HG03469 (cell line): ENCODE measurements around the gene AGTRAP.

ENCODE experiments used
- ATAC-seq: cut with Tn5 transposase; IDR thresholded peaks from one replicate; pipeline ENCODE4 v1.9.1; 2021; ENCODE audit warnings: mild to moderate bottlenecking, moderate library complexity, moderate number of reproducible peaks; ENCODE audit not compliant: unreplicated experiment

The AGTRAP gene

DNA sequence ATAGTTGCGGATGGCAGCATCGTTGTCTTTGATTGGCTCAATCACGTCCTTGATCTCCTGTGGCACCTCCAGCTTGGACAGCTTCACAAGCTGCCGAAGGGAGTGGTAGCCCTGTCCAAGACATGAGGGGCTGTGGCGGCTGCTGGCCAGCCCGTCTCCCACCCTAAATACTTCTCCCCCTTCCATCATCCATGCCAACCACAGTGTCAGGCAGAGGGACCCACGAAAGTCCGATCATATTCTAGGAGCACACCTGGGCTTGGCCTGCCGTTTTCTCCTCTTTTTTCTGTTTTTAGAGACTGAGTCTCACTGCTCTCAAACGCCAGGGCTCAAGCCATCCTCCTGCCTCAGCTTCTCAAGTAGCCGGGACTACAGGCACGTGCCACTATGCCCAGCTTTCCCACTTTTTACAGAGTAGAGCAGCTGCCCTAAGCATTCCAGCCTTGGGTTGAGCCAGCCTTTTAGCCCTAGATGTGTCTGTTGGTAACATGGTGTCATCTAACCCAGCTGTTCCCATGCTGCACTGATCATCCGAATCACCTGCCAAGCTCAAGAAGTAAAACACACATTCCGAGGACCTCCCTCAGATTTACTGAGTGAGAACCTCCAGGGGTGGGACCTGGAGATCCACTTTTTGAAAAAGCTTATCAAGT, 59.4 kb downstream of the AGTRAP start:
- no peak for ATAC-seq

DNA sequence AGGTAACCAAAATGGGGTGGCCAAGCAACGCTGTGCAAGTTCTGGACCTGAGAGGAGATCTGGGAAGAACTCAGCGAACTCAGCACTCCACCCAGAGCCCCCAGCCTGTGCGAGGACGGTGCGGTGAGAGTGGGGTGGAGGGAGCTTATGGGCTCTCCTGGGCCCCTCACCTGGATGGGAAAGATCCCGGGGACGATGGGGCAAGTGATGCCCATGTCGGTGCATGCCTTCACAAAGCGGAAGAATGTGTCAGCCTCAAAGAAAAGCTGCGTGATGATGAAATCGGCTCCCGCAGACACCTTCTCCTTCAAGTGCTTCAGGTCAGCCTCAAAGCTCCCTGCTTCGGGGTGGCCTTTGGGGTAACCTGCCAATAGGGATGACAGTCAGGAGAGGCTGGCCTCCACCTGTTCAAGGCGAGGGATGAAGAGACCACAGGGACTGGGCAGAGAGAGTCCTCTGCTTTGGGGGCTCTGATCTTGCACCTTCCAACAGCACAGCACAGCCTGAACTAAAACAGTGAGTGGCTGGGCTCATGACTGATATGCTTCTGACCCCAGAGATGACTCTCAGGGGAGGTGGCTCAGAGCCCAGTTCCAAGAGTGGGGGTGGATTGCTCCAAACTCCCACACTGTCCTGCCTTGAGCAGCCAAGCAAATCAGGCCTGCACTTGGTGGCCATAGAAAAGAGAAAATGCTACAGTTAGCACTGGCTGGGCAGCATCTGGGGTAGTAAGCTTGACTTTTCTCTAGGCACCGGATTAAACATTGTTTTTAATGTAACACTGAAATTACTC, 60.3 kb downstream of the AGTRAP start:
- no peak for ATAC-seq

DNA sequence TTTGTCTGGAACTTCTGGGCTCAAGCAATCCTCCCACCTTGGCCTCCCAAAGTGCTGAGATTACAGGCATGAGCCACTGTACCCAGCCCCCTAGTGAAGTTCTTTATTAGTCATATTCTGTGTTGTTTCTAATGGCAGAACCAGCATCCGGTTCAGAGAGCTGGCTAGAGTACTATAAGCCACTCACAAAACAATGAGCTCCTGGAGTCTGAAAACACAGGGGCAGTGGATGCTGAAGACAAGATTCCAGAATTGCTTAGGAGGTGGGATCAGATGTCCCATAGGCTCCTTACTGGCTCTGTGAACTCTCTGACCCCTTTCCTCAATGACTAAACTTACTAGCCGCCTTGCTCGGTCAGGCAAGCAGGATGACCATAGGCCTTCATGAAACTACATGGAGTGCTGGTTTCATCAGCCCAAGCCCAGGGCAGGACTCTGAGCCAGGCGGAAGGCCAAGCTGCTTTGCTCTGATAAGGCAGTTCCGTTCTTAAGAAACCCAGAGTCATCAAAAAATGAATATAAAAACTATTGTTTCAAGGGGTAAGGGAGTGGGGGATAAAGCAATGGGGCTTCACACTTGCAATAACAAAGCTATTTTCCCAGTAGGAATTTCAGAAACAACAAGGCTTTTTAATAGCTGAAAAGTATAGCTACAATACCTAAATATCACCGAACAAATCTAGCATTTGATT, 61.7 kb downstream of the AGTRAP start:
- no peak for ATAC-seq

DNA sequence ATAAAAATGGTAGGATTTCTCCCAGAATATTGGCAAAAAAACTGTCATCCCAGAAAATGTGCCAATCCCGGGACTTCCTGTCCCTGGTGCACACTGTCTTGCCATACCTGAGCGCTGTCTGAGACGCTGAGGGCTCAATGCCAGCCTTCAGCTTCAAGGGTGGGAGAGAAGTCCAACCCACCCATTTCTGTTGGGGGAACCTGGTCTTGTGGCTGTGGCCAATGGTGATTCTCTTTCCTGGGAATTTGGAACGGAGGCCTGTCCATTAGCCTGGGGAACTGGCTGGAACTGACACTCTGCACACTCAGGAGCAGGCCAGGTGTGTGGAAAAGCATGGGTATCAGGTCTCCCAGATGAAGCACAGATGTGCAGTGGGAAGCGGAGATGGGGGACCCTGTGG, 63.2 kb downstream of the AGTRAP start:
- ATAC-seq: no peak

DNA sequence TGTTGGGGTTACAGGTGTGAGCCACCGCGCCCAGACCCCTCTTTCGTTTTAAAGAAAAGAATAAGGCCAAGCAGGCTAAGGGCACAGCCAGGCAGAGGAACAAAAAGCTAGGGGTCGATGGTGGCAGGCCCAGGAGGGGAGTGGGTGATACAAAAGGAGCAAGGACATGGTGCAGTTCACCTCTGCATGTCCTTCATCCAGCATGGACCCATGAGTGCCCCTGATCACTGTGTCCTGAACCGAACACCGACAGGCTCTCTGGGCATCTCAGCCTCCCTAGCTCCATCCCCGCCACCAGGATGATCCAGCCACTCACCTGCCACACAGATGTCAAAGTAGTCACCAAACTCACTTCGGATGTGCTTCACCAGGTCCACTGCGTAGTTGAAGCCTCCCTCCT, 64.0 kb downstream of the AGTRAP start:
- no peak for ATAC-seq

DNA sequence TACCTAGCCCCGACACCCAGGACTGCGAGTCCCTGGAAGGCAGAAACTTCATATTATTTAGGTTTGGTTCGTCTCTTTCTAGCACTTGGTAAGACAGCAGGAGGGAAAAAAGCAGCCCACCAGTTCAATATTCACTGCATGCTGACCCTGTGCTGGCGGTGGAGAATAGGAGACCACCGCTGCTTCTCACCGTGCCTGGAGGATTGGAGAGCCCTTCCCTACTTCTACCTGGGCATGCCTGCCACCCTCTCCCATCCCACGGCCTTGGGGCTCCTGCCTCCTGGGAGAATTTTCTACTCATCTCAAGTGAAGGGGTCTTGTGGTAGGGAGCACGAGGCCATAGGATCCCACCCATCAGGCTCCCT, 64.4 kb downstream of the AGTRAP start:
- ATAC-seq: no peak
